Activated effector memory CD4-positive, alpha-beta T cell treated with Interleukin-2 at 50 U/mL for 16 hours (primary cell): Measurements from ENCODE around the gene MYO9B.
"Not testable (repeated sequence)": the region's sequence is repeated elsewhere in the genome, so short reads cannot be mapped to it uniquely, and the experiment has no call there.

Source experiments
- DNase-seq: peaks from one replicate; pipeline ENCODE4 v3.0.0-alpha.2; 2020

Gene MYO9B

DNA sequence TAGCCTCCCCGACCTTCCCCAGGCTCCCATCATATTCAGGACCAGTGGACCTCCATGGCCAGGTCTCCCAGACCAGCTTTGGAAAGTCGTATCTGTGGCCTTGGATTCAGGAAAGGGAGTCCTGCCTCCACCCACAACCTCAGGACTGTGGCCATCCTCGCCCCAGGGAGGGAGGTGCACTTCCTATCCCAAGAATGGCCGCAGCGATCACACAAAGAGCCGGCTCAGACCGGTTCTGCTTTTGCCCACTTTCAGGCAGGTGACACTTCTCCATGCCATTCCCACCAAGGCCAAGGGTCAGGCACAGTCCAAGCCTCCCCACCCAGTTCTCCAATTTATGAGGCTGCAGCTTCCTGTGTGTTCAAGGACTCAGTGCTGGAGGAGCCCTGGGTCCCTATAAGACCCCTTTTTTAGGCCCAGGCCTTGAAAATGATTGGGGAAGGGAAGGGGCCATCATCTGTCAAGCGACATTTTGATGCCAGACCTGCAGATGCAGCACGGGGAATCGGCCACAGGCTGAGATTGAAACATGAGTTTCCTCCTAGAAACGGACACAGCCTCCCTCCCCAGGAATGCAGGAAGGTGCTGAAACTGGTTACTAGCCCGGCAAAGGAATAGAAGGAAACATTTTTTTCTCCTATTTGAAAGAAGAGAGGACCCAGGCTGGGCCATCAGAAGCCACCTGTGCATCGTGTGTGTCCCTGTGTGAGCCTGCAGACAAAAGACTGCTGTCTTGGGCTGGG is 74.0 kb downstream of the MYO9B start:
- DNase-seq = no peak

GRCh38 chr19:17153996-17154395 is 78.4 kb downstream of the MYO9B start:
- no peak for DNase-seq

DNA sequence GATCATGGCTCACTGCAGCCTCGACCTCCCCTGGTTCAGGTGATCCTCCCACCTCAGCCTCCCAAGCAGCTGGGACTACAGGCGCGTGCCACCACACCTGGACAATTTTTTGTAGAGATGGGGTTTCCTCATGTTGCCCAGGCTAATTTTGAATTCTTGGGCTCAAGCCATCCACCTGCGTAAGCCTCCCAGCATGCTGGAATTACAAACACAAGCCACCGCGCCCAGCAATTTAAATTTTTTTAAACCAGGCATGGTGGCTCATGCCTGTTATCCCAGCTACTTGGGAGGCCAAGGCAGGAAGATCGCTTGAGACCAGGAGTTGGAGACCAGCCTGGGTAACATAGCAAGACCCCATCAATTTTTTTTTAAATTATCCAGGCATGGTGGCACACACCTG is 79.7 kb downstream of the MYO9B start:
- no peak for DNase-seq

GRCh38 chr19:17156296-17156946 is 80.8 kb downstream of the MYO9B start:
- no peak for DNase-seq

DNA sequence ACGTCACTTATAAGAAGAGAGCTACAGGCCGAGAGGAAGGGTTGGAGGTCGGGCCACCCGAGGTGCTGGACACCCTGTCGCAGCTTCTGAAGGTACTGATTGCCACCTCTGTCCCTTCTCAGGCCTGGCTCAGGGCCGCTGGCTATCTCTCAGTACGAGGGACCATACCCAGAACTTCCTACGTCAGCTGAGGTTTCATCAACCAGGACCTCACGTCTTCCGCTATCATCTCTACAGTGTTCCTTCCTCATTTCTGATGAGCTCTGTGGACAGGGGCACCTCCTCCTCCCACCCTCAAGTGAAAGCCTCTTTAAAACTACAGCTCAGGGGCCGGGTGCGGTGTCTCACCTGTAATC is 81.3 kb downstream of the MYO9B start:
- no peak for DNase-seq

DNA sequence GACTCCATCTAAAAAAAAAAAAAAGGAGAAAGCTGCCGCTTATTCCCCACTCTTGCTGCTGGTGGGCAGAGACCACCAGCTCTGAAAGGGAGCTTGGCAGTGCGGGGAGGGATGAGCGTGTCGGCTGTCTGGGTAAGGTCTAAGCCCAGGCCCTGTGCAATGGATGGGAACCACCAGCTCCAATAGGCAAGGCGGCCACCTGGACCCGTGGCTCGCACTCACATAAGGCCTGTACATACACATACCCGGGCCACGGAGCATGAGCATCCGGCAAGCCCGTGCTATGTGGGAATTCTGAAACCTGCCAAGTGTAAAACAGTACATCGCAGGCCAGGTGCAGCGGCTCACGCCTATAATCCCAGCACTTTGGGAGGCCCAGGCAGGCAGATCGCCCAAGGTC is 83.0 kb downstream of the MYO9B start:
- no peak for DNase-seq

DNA sequence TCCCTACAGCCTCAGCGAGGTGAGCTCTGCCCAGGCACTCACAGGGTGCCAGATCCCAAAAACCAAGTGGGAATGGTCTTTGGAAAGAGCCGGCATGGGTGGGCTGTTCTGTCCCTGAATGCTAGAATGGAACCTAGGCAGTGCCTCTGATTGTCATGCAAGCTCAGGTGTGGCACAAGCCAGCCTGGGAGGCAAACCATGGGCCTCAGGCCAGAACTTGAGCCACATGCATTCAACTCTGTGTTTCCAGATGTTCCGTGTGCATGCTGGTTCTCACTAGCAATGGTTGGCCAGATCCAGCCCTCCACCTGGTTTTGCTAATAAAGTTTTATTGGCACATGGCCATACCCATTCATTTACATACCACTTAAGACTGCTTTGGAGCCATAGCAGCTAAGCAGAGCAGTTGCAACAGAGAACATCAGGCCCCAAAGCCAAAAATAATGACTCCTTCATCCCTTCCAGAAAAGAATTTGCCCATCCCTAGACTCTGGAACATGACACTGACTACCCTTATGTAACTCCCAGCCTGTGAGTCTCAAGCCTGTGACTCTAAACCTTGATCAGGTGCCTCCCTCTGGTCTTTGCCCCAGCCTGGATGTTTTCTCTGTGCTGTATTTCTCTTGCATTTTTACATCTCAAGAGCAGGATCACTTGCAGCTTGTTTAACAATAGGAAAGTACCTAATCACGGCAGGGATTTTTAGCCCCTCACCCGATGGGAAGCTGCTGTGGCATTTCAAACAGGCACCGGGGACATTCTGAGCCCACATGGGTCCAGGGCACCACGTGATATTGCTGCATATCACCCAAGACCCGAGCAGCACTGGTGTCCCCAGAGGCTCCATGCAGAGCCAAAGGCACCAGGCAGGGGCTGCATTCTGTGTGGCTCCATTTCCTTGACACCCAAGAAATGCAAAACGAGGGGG is 84.2 kb downstream of the MYO9B start:
- no peak for DNase-seq

GRCh38 chr19:17160908-17161307 is 85.3 kb downstream of the MYO9B start:
- no peak for DNase-seq

GRCh38 chr19:17162131-17162530 is 86.6 kb downstream of the MYO9B start:
- not testable (repeated sequence) for DNase-seq

DNA sequence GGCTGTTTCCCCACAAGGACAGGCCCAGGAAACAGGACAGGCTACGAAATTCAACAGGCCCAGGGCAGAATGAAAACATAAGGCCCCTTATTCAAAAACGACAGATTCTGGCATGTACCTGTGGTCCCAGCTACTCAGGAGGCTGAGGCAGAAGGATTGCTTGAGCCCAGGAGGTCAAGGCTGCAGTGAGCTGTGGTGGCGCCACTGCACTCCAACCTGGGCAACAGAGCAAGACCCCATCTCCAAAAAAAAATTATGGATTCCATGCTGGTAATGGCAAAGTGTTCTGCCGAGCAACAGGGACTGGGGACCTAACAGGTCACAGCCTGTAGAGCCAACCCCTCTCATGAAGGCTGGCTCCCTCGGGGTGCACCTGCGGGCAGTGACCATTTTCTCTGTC is 87.0 kb downstream of the MYO9B start:
- DNase-seq = no peak

DNA sequence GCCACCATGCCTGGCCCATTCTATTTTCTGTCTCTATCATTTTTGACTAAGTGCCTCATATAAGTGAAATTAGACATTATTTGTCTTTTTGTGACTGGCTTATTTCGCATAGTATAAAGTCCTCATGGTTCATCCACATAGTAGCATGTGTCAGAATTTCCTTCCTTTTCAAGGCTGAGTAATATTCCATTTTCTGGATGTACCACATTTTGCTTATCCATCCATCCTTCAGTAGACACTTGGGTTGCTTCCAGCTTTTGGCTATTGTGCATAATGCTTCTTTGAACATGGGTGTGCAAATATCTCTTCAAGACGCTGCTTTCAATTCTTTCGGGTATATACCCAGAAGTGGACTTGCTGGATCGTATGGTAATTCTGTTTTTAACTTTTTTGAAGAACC is 88.1 kb downstream of the MYO9B start:
- no peak for DNase-seq

DNA sequence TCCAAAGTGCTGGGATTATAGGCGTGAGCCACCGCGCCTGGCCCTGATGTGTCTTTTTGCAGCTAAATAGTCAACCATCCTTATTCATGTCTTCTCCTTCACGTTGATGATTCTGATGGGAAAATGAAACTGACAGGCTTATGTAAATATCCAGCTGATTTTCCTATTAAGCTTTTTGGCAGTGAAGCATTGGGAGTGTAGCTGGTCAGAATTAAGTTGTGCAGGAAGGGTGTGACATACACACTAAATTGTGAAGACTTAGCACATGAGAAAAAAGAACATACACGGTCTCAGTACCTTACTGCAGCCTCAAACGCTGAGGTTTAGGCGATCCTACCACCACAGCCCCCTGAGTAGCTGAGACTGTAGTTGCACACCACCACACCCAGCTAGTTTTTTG is 89.1 kb downstream of the MYO9B start:
- no peak for DNase-seq

DNA sequence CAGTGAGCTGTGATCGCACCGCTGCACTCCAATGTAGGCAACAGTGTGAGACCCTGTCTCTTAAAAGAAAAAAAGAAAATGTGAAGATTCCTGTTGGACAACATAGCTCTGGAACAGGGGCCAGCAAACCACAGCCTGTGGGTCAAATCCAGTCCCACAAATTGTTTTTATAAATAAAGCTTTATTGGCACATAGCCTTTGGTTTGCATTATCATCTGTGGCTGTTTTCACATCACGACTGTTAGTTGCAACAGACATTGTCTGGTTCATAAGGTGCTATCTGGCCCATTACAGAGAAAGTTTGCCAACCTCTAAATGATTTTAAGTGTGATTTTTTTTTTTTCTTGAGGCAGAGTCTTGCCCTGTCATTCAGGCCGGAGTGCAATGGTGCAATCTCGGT is 90.1 kb downstream of the MYO9B start:
- DNase-seq = no peak

DNA sequence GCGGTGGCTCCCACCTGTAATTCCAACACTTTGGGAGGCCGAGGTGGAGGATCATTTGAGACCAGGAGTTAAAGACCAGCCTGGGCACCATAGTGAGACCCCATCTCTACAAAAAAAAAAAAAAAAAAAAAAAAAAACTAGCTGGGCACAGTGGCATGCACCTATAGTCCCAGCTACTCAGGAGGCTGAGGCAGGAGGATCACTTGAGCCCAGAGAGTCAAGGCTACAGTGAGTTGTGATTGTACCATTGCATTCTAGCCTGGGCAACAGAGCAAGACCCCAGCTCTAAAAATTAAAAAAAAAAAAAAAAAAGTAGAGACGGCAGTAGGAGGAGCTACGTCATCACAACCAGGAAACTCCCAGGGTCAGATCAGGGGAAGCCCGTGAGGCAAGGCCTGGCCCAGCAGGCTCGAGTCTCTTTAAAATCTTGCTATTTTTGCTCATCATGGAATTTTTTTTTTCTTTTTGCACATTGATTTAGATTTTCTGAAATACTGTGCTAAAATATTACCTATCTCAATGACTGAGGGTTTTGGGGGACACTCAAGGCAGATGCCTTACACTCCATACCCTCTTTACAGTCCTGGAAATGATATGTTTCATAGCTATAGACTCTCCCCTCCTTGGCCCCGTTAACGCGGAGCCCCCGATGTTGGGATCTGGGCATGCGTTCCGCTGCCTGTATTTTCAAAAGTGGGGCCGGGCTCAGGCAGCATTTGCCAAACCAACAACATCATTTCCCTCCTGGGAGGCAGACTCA is 95.1 kb downstream of the MYO9B start:
- no peak for DNase-seq

- DNase-seq = no peak
Measured at GRCh38 chr19:17171874-17172273, 96.3 kb downstream of the MYO9B start.

GRCh38 chr19:17172624-17173345 is 97.2 kb downstream of the MYO9B start:
- no peak for DNase-seq

- no peak for DNase-seq
Measured at GRCh38 chr19:17178291-17178690, 102.7 kb downstream of the MYO9B start.

DNA sequence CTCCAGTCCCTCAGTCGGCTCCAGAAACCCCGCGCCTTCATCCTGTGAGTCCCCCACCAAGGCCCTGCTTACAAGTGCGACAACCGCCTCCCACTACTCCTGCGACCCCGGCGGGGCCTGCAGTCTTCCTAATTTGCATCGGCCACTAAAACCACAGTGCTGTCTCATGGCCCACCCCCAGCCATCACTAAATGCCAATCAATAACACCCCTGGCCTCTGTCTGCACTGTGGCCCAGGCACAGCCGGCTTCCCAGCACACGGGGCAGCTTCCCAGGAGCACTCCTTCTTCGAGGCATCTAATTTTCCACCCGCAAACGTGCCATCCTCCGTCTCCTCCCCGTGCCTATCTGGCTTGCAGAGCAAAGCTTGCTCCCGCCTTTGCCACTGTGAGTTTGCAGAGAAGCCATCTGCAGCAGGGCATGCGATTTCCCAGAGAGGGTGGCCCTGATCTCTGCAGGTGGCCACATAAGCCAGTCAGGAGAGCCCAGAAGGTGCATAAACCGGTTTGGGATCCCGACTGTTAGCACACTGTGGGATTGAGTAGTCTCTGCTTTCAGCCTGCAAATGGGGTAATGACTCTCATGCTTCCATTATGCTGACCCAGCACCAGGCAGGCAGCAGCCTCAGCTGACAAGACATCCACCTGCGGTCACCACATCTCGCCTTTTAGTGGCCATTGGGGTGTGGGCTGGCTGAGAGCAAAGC is 105.6 kb downstream of the MYO9B start:
- DNase-seq = no peak

GRCh38 chr19:17183271-17183761 is 107.7 kb downstream of the MYO9B start:
- DNase-seq = peak; percentile 13

- peak; percentile 24 for DNase-seq
Measured at GRCh38 chr19:17183858-17184321, 108.3 kb downstream of the MYO9B start.

- peak; percentile 52 for DNase-seq
Measured at GRCh38 chr19:17184371-17184841, 108.8 kb downstream of the MYO9B start.
